ENCODE results near the gene CDC6.

The CDC6 gene, protein sequence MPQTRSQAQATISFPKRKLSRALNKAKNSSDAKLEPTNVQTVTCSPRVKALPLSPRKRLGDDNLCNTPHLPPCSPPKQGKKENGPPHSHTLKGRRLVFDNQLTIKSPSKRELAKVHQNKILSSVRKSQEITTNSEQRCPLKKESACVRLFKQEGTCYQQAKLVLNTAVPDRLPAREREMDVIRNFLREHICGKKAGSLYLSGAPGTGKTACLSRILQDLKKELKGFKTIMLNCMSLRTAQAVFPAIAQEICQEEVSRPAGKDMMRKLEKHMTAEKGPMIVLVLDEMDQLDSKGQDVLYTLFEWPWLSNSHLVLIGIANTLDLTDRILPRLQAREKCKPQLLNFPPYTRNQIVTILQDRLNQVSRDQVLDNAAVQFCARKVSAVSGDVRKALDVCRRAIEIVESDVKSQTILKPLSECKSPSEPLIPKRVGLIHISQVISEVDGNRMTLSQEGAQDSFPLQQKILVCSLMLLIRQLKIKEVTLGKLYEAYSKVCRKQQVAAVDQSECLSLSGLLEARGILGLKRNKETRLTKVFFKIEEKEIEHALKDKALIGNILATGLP

DNA sequence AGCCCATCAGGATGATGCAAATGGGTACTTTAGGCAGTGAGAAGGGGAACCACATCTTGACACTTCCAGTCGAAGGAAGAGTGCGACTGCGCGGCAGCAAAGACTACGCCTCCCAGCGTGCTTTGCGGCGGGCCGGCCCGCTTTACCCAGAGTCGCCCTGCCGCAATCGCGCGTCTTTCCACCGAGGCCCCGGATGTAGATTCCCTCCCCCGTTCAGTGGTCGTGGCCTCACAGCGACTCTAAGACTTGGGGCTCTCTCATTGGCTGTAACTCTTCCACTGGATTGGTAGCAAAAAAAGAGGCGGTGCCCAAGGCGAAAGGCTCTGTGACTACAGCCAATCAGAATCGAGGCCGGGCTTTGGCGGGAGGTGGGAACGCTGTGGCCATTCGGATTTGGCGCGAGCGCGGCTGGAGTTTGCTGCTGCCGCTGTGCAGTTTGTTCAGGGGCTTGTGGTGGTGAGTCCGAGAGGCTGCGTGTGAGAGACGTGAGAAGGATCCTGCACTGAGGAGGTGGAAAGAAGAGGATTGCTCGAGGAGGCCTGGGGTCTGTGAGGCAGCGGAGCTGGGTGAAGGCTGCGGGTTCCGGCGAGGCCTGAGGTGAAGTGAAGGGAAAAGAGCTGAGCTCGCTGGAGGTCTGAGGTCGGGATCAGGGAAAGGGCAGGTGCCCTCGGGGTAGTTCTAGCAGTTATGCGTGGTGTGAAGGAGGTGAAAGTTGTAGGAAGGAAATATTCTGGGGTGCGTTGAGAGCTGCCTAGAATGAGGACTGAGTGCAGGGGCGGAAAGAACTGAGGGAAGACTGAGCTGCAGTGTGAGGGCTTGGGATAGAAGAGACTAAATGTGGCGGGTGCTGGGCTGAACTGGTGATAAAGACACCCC is at the start of gene CDC6:
TSS of gene CDC6 (plus strand) at position 386 of the 876 bp plus-strand sequence. CDS start 1,542 bp downstream, outside the sequence.
- peak within 1 kb of the TSS; percentile 65 to 81 for H3K4me3 ChIP-seq (replicated peaks in 1 of 2; ENCODE audit: low read depth in 2 of 2, low read length in 2 of 2)
- DNase-seq (ENCODE audit: low read depth in 2 of 2), result peak; percentile 99 to 100
- TF ChIP-seq, protein P1, sequence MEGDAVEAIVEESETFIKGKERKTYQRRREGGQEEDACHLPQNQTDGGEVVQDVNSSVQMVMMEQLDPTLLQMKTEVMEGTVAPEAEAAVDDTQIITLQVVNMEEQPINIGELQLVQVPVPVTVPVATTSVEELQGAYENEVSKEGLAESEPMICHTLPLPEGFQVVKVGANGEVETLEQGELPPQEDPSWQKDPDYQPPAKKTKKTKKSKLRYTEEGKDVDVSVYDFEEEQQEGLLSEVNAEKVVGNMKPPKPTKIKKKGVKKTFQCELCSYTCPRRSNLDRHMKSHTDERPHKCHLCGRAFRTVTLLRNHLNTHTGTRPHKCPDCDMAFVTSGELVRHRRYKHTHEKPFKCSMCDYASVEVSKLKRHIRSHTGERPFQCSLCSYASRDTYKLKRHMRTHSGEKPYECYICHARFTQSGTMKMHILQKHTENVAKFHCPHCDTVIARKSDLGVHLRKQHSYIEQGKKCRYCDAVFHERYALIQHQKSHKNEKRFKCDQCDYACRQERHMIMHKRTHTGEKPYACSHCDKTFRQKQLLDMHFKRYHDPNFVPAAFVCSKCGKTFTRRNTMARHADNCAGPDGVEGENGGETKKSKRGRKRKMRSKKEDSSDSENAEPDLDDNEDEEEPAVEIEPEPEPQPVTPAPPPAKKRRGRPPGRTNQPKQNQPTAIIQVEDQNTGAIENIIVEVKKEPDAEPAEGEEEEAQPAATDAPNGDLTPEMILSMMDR (IDR thresholded peaks at IDR 0.05; ENCODE audit: low read depth, low read length), result no peak

DNA sequence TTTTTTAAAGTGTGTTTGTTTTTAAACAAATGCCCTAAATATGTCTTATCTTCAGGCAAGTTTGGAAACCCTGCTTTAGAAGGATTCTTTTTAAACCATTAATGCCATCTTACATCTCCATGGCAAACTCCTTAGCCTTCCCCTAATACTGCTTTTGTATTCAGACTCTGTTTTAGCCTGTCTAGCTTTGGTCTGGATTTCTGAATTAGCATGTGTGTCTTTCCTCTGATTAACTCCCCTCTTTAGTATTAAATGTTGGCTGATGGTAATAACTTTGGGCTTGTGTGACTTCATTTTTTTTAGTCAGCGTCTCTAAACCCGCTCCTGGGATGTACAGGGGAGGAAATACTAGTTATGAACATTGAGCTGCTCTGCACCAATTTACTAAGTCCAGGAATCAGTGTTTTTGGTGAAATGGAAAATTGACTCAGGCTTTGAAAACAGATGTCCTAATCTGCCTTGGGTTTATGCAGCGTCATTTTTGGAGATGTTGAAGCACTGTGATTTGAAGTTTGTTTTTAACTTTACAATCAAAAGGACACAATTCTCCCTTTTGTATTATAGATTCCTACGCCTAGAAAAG is 46.3 kb upstream of the CDC6 start:
- TF ChIP-seq, protein P1 (IDR thresholded peaks at IDR 0.05; ENCODE audit: low read depth, low read length), result no peak
- H3K4me3 ChIP-seq (replicated peaks in 1 of 2; ENCODE audit: low read depth in 2 of 2, low read length in 2 of 2), result no peak overlapping the region
- DNase-seq (ENCODE audit: low read depth in 2 of 2), result no peak

DNA sequence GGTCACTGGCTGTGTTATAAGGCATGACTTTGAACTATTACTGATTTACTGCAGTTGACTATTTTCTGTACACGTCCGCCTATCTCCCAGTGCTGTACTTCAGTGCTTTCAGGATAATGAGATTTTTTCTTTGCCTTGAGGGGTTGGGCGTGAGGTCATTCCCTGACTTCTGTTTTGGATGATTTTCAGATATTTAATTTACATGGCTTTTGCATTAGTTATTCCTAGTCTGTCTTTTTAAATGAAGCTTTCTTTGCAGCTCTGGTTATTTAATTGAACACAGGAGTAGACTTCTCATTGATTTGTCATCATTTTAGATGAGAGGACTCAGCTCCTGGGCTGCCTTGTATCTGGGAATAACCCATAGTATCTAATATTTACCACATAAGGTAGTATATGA is 44.9 kb upstream of the CDC6 start:
- no peak overlapping the region for H3K4me3 ChIP-seq (replicated peaks in 1 of 2; ENCODE audit: low read depth in 2 of 2, low read length in 2 of 2)
- no peak for DNase-seq (ENCODE audit: low read depth in 2 of 2)
- TF ChIP-seq, protein P1 (IDR thresholded peaks at IDR 0.05; ENCODE audit: low read depth, low read length), result no peak

DNA sequence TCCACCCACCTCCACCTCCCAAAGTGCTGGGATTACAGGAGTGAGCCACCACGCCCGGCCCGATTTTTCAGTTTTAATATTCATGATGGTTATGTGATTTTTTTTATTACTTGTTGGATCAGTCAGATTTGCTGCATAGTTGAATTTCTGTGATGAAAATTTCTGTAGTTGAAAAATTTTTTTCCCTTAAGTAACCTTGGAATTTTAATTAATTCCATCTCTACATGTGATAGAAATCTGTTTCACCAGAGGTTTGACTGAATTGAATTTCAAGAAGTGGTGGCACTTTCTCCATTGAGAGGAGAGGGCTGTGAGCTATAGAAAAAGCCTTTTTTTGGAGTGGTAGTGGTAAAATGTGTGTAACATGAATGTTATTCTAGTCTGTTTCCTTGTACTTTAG is 43.9 kb upstream of the CDC6 start:
- no peak overlapping the region for H3K4me3 ChIP-seq (replicated peaks in 1 of 2; ENCODE audit: low read depth in 2 of 2, low read length in 2 of 2)
- TF ChIP-seq, protein P1 (IDR thresholded peaks at IDR 0.05; ENCODE audit: low read depth, low read length), result no peak
- DNase-seq (ENCODE audit: low read depth in 2 of 2), result no peak

DNA sequence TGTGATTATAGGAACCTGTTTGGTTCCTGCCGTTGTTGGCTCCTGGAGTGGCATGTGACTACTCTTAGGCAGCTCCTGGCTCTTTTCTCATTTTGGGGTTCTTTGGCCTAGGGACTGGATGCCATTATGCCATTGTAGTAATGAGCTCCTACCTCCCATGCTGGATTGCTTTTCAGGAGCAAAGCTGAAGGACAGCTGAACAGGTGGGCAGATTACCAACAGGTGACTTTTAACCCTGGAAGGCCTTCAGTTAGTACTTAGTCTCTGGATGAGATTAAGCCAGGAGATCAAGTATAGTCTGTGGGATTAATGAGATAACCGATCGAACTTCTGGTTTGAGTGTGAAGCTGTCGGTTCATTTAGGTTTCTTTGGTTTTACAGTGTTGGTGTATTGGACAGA is 43.4 kb upstream of the CDC6 start:
- DNase-seq (ENCODE audit: low read depth in 2 of 2), result no peak
- no peak overlapping the region for H3K4me3 ChIP-seq (replicated peaks in 1 of 2; ENCODE audit: low read depth in 2 of 2, low read length in 2 of 2)
- TF ChIP-seq, protein P1 (IDR thresholded peaks at IDR 0.05; ENCODE audit: low read depth, low read length), result no peak

DNA sequence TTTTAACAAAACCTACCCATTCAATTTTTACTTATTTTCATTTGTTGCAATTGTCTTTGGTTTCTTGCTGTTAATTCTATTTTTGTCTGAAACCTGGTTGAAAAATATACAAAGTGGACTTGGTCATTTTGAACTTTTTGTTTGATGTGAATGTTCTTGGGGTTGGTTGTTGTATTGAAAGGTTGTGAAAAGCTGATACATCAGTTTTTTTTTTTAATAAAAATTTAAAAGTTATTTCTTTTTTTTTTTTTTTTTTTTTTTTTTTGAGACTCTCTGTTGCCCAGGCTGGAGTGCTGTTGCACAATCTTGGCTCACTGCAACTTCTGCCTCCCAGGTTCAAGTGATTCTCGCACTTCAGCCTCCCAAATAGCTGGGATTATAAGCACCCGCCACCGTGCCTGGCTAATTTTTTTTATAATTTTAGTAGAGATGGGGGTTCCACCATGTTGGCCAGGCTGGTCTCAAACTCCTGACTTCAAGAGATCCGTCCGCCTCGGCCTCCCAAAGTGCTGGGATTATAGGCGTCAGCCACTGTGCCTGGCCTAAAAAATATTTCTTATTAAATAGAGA is 39.7 kb upstream of the CDC6 start:
- TF ChIP-seq, protein P1 (IDR thresholded peaks at IDR 0.05; ENCODE audit: low read depth, low read length), result no peak
- H3K4me3 ChIP-seq (replicated peaks in 1 of 2; ENCODE audit: low read depth in 2 of 2, low read length in 2 of 2), result no peak overlapping the region
- DNase-seq (ENCODE audit: low read depth in 2 of 2), result peak in 1 of 2 donors; percentile 9

Measured in cardiac fibroblast (primary cell).